Liver (tissue), 3 donors: ENCODE data around the gene LMF1.

Source experiments
- ATF3 ChIP-seq: IDR thresholded peaks from 2 replicates; pipeline ENCODE4 v1.6.1; 2016; ENCODE audit warnings: antibody characterized with exemption
- EGR1 ChIP-seq, 2 donors: IDR thresholded peaks; 2 replicates each; pipeline ENCODE4 v1.6.1; 2016 to 2018; ENCODE audit warnings: antibody characterized with exemption in 2 of 2, low read depth in 2 of 2
- FOXA2 ChIP-seq: IDR thresholded peaks from 2 replicates; pipeline ENCODE4 v1.6.1; 2016; ENCODE audit warnings: antibody characterized with exemption
- JUND ChIP-seq, 2 donors: IDR thresholded peaks; 2 replicates each; pipeline ENCODE4 v1.6.1; 2016; ENCODE audit warnings: antibody characterized with exemption in 2 of 2
- RAD21 ChIP-seq, 2 donors: IDR thresholded peaks; 2 replicates each; pipeline ENCODE4 v1.6.1; 2016; ENCODE audit warnings: antibody characterized with exemption in 2 of 2, mild to moderate bottlenecking in 2 of 2
- RXRA ChIP-seq, 2 donors: IDR thresholded peaks; 2 replicates each; pipeline ENCODE4 v1.6.1; 2017 to 2018; ENCODE audit warnings: antibody characterized with exemption in 2 of 2, mild to moderate bottlenecking in 1 of 2
- SP1 ChIP-seq: IDR thresholded peaks from 2 replicates; pipeline ENCODE4 v1.6.1; 2018; ENCODE audit warnings: antibody characterized with exemption, mild to moderate bottlenecking
- YY1 ChIP-seq: IDR thresholded peaks from 2 replicates; pipeline ENCODE4 v1.6.1; 2016; ENCODE audit warnings: antibody characterized with exemption, mild to moderate bottlenecking
- ZBTB33 ChIP-seq: IDR thresholded peaks from 2 replicates; pipeline ENCODE4 v1.6.1; 2016; ENCODE audit warnings: antibody characterized with exemption
- TF ChIP-seq, protein P1 (sequence below): fragments of 150-350 bp; IDR thresholded peaks from 2 replicates; pipeline ENCODE4 v1.5.1; 2017; ENCODE audit warnings: improper control_type of control experiment, low read depth, low read length; ENCODE audit not compliant: missing input control
- TF ChIP-seq, protein P2 (sequence below): IDR thresholded peaks from 2 replicates; pipeline ENCODE4 v1.6.1; 2016; ENCODE audit warnings: antibody characterized with exemption, mild to moderate bottlenecking
- donor health status: healthy.
- donor health status: healthy.

DNA sequence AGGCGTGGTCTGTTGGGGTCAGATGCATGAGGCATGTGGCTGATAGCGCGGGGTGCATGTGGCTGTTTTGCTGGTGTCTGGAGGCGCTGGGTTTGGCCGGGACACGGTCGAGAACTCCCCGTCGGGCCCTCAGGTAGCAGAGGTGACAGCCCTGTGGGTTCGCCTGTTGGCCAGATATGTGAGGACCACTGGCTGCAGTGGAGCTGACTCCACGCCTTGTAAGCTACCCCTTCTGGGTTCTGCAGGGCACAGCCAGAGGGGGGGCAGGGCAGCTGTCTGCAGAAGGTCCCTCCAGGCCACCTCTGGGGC lies 49.3 kb upstream of the LMF1 start:
- TF ChIP-seq, protein P1, sequence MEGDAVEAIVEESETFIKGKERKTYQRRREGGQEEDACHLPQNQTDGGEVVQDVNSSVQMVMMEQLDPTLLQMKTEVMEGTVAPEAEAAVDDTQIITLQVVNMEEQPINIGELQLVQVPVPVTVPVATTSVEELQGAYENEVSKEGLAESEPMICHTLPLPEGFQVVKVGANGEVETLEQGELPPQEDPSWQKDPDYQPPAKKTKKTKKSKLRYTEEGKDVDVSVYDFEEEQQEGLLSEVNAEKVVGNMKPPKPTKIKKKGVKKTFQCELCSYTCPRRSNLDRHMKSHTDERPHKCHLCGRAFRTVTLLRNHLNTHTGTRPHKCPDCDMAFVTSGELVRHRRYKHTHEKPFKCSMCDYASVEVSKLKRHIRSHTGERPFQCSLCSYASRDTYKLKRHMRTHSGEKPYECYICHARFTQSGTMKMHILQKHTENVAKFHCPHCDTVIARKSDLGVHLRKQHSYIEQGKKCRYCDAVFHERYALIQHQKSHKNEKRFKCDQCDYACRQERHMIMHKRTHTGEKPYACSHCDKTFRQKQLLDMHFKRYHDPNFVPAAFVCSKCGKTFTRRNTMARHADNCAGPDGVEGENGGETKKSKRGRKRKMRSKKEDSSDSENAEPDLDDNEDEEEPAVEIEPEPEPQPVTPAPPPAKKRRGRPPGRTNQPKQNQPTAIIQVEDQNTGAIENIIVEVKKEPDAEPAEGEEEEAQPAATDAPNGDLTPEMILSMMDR = no peak
- TF ChIP-seq, protein P2, sequence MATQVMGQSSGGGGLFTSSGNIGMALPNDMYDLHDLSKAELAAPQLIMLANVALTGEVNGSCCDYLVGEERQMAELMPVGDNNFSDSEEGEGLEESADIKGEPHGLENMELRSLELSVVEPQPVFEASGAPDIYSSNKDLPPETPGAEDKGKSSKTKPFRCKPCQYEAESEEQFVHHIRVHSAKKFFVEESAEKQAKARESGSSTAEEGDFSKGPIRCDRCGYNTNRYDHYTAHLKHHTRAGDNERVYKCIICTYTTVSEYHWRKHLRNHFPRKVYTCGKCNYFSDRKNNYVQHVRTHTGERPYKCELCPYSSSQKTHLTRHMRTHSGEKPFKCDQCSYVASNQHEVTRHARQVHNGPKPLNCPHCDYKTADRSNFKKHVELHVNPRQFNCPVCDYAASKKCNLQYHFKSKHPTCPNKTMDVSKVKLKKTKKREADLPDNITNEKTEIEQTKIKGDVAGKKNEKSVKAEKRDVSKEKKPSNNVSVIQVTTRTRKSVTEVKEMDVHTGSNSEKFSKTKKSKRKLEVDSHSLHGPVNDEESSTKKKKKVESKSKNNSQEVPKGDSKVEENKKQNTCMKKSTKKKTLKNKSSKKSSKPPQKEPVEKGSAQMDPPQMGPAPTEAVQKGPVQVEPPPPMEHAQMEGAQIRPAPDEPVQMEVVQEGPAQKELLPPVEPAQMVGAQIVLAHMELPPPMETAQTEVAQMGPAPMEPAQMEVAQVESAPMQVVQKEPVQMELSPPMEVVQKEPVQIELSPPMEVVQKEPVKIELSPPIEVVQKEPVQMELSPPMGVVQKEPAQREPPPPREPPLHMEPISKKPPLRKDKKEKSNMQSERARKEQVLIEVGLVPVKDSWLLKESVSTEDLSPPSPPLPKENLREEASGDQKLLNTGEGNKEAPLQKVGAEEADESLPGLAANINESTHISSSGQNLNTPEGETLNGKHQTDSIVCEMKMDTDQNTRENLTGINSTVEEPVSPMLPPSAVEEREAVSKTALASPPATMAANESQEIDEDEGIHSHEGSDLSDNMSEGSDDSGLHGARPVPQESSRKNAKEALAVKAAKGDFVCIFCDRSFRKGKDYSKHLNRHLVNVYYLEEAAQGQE = no peak
- no peak for TF ChIP-seq RXRA (IDR thresholded peaks at IDR 0.05)
- TF ChIP-seq ZBTB33 = no peak
- no peak for TF ChIP-seq JUND (IDR thresholded peaks at IDR 0.05)
- TF ChIP-seq EGR1 (IDR thresholded peaks at IDR 0.05; ENCODE audit: low read depth in 2 of 2) = no peak
- TF ChIP-seq RAD21 (IDR thresholded peaks at IDR 0.05) = no peak
- TF ChIP-seq YY1 = no peak
- no peak for TF ChIP-seq ATF3
- no peak for TF ChIP-seq FOXA2
- no peak for TF ChIP-seq SP1
